ENCODE results near the gene PXMP2.
"Not testable (repeated sequence)": the region's sequence is repeated elsewhere in the genome, so short reads cannot be mapped to it uniquely, and the experiment has no call there.

The PXMP2 gene

GRCh38 chr12:132660996-132661395 lies 26.4 kb upstream of the PXMP2 start:
- DNase-seq = no peak

GRCh38 chr12:132661972-132662371 lies 25.4 kb upstream of the PXMP2 start:
- DNase-seq = no peak

- DNase-seq = no peak
Measured at GRCh38 chr12:132662901-132663755, 24.3 kb upstream of the PXMP2 start.

GRCh38 chr12:132664206-132665148 lies 22.9 kb upstream of the PXMP2 start:
- no peak for DNase-seq

GRCh38 chr12:132665149-132665491 lies 22.3 kb upstream of the PXMP2 start:
- no peak for DNase-seq

GRCh38 chr12:132665794-132666193 lies 21.6 kb upstream of the PXMP2 start:
- no peak for DNase-seq

GRCh38 chr12:132668191-132669088 lies 18.9 kb upstream of the PXMP2 start:
- no peak for DNase-seq

GRCh38 chr12:132669166-132669879 lies 18.1 kb upstream of the PXMP2 start:
- no peak for DNase-seq

GRCh38 chr12:132672116-132672515 lies 15.3 kb upstream of the PXMP2 start:
- no peak for DNase-seq

- no peak for DNase-seq
Measured at GRCh38 chr12:132672678-132673077, 14.7 kb upstream of the PXMP2 start.

- no peak for DNase-seq
Measured at GRCh38 chr12:132673288-132674179, 13.9 kb upstream of the PXMP2 start.

- no peak for DNase-seq
Measured at GRCh38 chr12:132674561-132674960, 12.8 kb upstream of the PXMP2 start.

- DNase-seq = no peak
Measured at GRCh38 chr12:132675757-132676432, 11.5 kb upstream of the PXMP2 start.

GRCh38 chr12:132677492-132677891 lies 9.9 kb upstream of the PXMP2 start:
- DNase-seq = no peak

- DNase-seq = no peak
Measured at GRCh38 chr12:132685400-132685799, 2.0 kb upstream of the PXMP2 start.

- DNase-seq = peak; percentile 53 to 96 (median 77)
Measured at GRCh38 chr12:132686825-132687210, 569 bp upstream of the PXMP2 start.

- DNase-seq = no peak
Measured at GRCh38 chr12:132689227-132689626, 1.8 kb downstream of the PXMP2 start.

GRCh38 chr12:132690112-132690511 lies 2.7 kb downstream of the PXMP2 start:
- no peak for DNase-seq

GRCh38 chr12:132692030-132692429 lies 4.6 kb downstream of the PXMP2 start:
- DNase-seq = not testable (repeated sequence)

GRCh38 chr12:132694888-132695287 lies 7.5 kb downstream of the PXMP2 start:
- DNase-seq = not testable (repeated sequence)
